NT2/D1 (cell line): ENCODE data around the gene NRIP1.

Experiments
- DNase-seq: peaks from one replicate; pipeline ENCODE4 v3.0.0-alpha.2; 2011; ENCODE audit warnings: low read depth, low spot score
- H3K27me3 ChIP-seq: 2 replicates; pipeline ENCODE4 v1.6.0; 2011; ENCODE audit warnings: mild to moderate bottlenecking; ENCODE audit not compliant: insufficient read length, insufficient read depth
- H3K36me3 ChIP-seq: 2 replicates; pipeline ENCODE4 v1.6.1; 2011; ENCODE audit warnings: mild to moderate bottlenecking, low read length, mixed read lengths; ENCODE audit not compliant: insufficient read depth, insufficient read length
- H3K4me1 ChIP-seq: 2 replicates; pipeline ENCODE4 v1.5.1; 2011; ENCODE audit not compliant: insufficient read depth, insufficient read length
- H3K4me3 ChIP-seq: 2 replicates; pipeline ENCODE4 v1.5.1; 2011; ENCODE audit warnings: low read depth; ENCODE audit not compliant: insufficient read length
- H3K9ac ChIP-seq: 2 replicates; pipeline ENCODE4 v1.6.0; 2011; ENCODE audit warnings: low read depth; ENCODE audit not compliant: insufficient read length
- H3K9me3 ChIP-seq: 2 replicates; pipeline ENCODE4 v1.5.1; 2011; ENCODE audit warnings: mild to moderate bottlenecking, low read length; ENCODE audit not compliant: insufficient read depth
- SUZ12 ChIP-seq: IDR thresholded peaks from 2 replicates; pipeline ENCODE4 v1.6.1; 2011; ENCODE audit not compliant: insufficient read length, insufficient read depth; ENCODE audit errors: extremely low read depth
- YY1 ChIP-seq: IDR thresholded peaks from 2 replicates; pipeline ENCODE4 v1.6.1; 2011; ENCODE audit not compliant: insufficient read length, insufficient read depth
- ZNF274 ChIP-seq: IDR thresholded peaks from 2 replicates; pipeline ENCODE4 v1.6.1; 2011; ENCODE audit warnings: mild to moderate bottlenecking, low read depth, low read length

Gene NRIP1, protein sequence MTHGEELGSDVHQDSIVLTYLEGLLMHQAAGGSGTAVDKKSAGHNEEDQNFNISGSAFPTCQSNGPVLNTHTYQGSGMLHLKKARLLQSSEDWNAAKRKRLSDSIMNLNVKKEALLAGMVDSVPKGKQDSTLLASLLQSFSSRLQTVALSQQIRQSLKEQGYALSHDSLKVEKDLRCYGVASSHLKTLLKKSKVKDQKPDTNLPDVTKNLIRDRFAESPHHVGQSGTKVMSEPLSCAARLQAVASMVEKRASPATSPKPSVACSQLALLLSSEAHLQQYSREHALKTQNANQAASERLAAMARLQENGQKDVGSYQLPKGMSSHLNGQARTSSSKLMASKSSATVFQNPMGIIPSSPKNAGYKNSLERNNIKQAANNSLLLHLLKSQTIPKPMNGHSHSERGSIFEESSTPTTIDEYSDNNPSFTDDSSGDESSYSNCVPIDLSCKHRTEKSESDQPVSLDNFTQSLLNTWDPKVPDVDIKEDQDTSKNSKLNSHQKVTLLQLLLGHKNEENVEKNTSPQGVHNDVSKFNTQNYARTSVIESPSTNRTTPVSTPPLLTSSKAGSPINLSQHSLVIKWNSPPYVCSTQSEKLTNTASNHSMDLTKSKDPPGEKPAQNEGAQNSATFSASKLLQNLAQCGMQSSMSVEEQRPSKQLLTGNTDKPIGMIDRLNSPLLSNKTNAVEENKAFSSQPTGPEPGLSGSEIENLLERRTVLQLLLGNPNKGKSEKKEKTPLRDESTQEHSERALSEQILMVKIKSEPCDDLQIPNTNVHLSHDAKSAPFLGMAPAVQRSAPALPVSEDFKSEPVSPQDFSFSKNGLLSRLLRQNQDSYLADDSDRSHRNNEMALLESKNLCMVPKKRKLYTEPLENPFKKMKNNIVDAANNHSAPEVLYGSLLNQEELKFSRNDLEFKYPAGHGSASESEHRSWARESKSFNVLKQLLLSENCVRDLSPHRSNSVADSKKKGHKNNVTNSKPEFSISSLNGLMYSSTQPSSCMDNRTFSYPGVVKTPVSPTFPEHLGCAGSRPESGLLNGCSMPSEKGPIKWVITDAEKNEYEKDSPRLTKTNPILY (N-terminal part only)

GRCh38 chr21:15064576-15065391 is at the start of gene NRIP1:
TSS of gene NRIP1 (minus strand) at chr21:15065000. CDS start at chr21:14968192, 96,808 bp downstream.
- peak; percentile 83 for DNase-seq

DNA sequence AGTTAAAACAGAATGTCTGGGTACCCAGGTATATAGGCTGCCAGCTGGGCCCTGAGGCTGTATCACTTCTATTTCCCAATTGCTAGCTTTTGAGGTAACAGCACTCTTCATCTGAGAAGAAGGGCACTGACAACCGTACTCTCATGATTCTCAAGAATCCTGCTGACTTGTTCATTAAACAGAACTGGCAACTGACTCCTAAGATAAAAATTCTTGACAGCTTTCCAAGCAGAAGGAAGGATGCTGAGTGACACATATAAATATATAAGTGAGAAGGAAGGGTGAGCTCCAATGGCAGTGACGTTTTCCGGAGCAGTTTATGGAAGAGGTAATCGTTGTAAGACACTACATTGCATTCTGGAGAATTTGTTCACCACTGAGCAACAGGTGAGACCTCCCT is 48.1 kb upstream of the NRIP1 start:
- Histone ChIP-seq H3K9me3 (no peaks in the 10 kb centered on the region), H3K4me1 (no peaks in the 10 kb centered on the region), H3K9ac (no peak overlapping the region), H3K4me3 (no peak overlapping the region), H3K27me3 (no peaks in the 10 kb centered on the region), H3K36me3 (no peaks in the 10 kb centered on the region)
- TF ChIP-seq YY1: no peak
- no peak for TF ChIP-seq ZNF274
- no peak for TF ChIP-seq SUZ12
- no peak for DNase-seq

More at GRCh38 chr21:15064576-15065391, at the start of gene NRIP1:
- peaks cover 9% of the 10 kb centered on the region for H3K27me3 ChIP-seq
- H3K9me3 ChIP-seq: no peaks in the 10 kb centered on the region
- peak within 1 kb of the TSS; percentile 88 for H3K9ac ChIP-seq
- peak within 1 kb of the TSS; percentile 59 for H3K4me3 ChIP-seq
- no peaks in the 10 kb centered on the region for H3K4me1 ChIP-seq
- no peaks in the 10 kb centered on the region for H3K36me3 ChIP-seq
- TF ChIP-seq YY1 (no peak), SUZ12 (no peak), ZNF274 (no peak)

- no peaks in the 10 kb centered on the region for H3K36me3 ChIP-seq
- no peaks in the 10 kb centered on the region for H3K4me1 ChIP-seq
- no peak for TF ChIP-seq SUZ12
- TF ChIP-seq YY1: no peak
- no peak for TF ChIP-seq ZNF274
- no peak for DNase-seq
- H3K4me3 ChIP-seq: no peak overlapping the region
- H3K9ac ChIP-seq: no peak overlapping the region
- H3K27me3 ChIP-seq: no peaks in the 10 kb centered on the region
- H3K9me3 ChIP-seq: no peaks in the 10 kb centered on the region
Observed at GRCh38 chr21:15108801-15109200, 44.0 kb upstream of the NRIP1 start.

- TF ChIP-seq SUZ12 (no peak), YY1 (no peak), ZNF274 (no peak)
- no peaks in the 10 kb centered on the region for H3K36me3 ChIP-seq
- no peak for DNase-seq
- no peak overlapping the region for H3K9ac ChIP-seq
- no peaks in the 10 kb centered on the region for H3K27me3 ChIP-seq
- H3K4me3 ChIP-seq: no peak overlapping the region
- no peaks in the 10 kb centered on the region for H3K9me3 ChIP-seq
- H3K4me1 ChIP-seq: no peaks in the 10 kb centered on the region
Observed at GRCh38 chr21:15104470-15104869, 39.7 kb upstream of the NRIP1 start.

DNA sequence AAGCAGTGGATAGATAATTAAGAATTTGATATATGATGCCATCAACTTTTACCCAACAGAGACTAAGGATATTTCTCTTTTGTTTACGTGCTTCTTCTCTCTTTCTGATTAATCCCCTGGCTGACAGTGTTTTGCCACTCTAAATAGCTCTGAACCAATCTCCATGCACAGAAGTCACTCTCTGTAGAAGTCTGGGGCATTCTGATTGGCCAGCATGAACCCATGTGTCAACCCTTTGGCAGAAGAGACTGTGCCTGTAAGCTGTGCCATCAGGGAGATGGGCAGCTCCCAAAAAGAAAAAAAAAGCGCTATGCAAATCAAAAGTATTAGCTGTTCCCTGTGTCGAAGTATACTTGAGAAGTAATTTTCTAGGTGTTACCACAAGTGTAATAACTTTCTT is 34.1 kb upstream of the NRIP1 start:
- DNase-seq: no peak
- no peak for TF ChIP-seq YY1
- no peak for TF ChIP-seq ZNF274
- H3K4me3 ChIP-seq: no peak overlapping the region

GRCh38 chr21:15098181-15098580 is 33.4 kb upstream of the NRIP1 start:
- TF ChIP-seq SUZ12 (no peak), YY1 (no peak), ZNF274 (no peak)
- Histone ChIP-seq H3K9me3 (no peaks in the 10 kb centered on the region), H3K27me3 (no peaks in the 10 kb centered on the region), H3K36me3 (no peaks in the 10 kb centered on the region), H3K4me1 (no peaks in the 10 kb centered on the region), H3K9ac (no peak overlapping the region), H3K4me3 (no peak overlapping the region)
- DNase-seq: no peak

More for the DNA sequence above, 34.1 kb upstream of the NRIP1 start:
- no peaks in the 10 kb centered on the region for H3K4me1 ChIP-seq
- no peaks in the 10 kb centered on the region for H3K36me3 ChIP-seq
- no peaks in the 10 kb centered on the region for H3K27me3 ChIP-seq
- H3K9ac ChIP-seq: no peak overlapping the region
- H3K9me3 ChIP-seq: no peaks in the 10 kb centered on the region

DNA sequence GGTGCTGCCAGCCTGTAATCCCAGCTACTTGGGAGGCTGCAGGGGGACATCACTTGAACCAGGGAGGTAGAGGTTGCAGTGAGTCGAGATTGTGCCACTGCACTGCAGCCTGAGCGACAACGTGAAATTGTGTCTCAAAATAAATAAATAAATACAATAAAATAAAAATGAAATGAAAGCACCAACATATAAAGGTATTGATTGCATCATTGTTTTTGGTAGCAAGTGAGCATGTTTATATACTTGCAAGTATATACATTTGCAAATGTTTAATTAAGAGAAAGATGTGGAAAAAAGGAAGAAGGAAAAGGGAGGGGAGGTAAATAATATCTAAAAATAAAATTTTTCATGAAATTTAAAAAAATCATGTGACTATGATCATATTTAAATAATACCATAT is 32.8 kb upstream of the NRIP1 start:
- no peaks in the 10 kb centered on the region for H3K36me3 ChIP-seq
- TF ChIP-seq ZNF274 (no peak), SUZ12 (no peak), YY1 (no peak)
- H3K4me3 ChIP-seq: no peak overlapping the region
- H3K9ac ChIP-seq: no peak overlapping the region
- H3K9me3 ChIP-seq: no peaks in the 10 kb centered on the region
- no peaks in the 10 kb centered on the region for H3K4me1 ChIP-seq
- H3K27me3 ChIP-seq: no peaks in the 10 kb centered on the region
- DNase-seq: no peak
